K562 (cell line): Measurements from ENCODE around the gene MBNL2. TPM values are rescaled to one million over a fixed set of nuclear protein-coding genes. Genes with fewer than 3 reads are reported as not detected.
A peak's percentile ranks its signal among the peaks of the same experiment; 100 is the strongest.

Experiments
- AFF4 ChIP-seq: sonication (generic); formaldehyde crosslinking; IDR thresholded peaks from 2 replicates; pipeline ENCODE4 v1.8.0; 2023; ENCODE audit warnings: mild to moderate bottlenecking, missing genetic modification reagents
- BHLHE40 ChIP-seq: IDR thresholded peaks from 2 replicates; pipeline ENCODE4 v1.6.1; 2011; ENCODE audit warnings: low read length, improper control_type of control experiment
- CREBBP ChIP-seq: IDR thresholded peaks from one replicate; pipeline ENCODE4 v1.6.1; 2012; ENCODE audit warnings: low read depth, mild to moderate bottlenecking, control low read depth, inconsistent platforms, low read length
- DMBX1 ChIP-seq: fragments of 250-450 bp; sonication (Bioruptor Pico); IDR thresholded peaks from 2 replicates; pipeline ENCODE4 v1.8.0; 2022; ENCODE audit warnings: inconsistent platforms, mild to moderate bottlenecking, moderate library complexity, borderline replicate concordance
- ELK1 ChIP-seq: sonication (generic); formaldehyde crosslinking; IDR thresholded peaks from 2 replicates; pipeline ENCODE4 v1.8.1; 2022; ENCODE audit warnings: missing genetic modification reagents
- FOXJ2 ChIP-seq: fragments of 200-800 bp; sonication (Bioruptor generic); IDR thresholded peaks from 2 replicates; pipeline ENCODE4 v1.6.1; 2016; ENCODE audit warnings: missing genetic modification characterization, missing compliant biosample characterization
- RB1 ChIP-seq: fragments of 450-650 bp; IDR thresholded peaks from 2 replicates; pipeline ENCODE4 v1.6.1; 2017; ENCODE audit warnings: low read depth, mild to moderate bottlenecking
- SIN3A ChIP-seq, 2 experiments: fragments of 150-350 bp in 1 of 2; IDR thresholded peaks; 2 replicates each; pipeline ENCODE4 v1.6.1; 2011 to 2016; ENCODE audit warnings: borderline replicate concordance in 2 of 2, low read depth in 2 of 2, low read length in 2 of 2, mild to moderate bottlenecking in 2 of 2, moderate library complexity in 2 of 2; ENCODE audit not compliant: control insufficient read depth in 1 of 2
- SMARCC2 ChIP-seq: fragments of 450-650 bp; IDR thresholded peaks from 2 replicates; pipeline ENCODE4 v1.6.1; 2017; ENCODE audit warnings: antibody characterized with exemption, moderate library complexity, mild to moderate bottlenecking, low read depth
- TEAD4 ChIP-seq, 2 experiments: sonication (generic) in 1 of 2; formaldehyde crosslinking in 1 of 2; IDR thresholded peaks; 2 replicates each; pipeline versions ENCODE4 v1.6.1 to v1.8.0; 2012 to 2022; ENCODE audit warnings: borderline replicate concordance in 1 of 2, inconsistent platforms in 1 of 2, low read length in 1 of 2, mild to moderate bottlenecking in 1 of 2, missing genetic modification reagents in 1 of 2
- ZZZ3 ChIP-seq: fragments of 450-650 bp; IDR thresholded peaks from 2 replicates; pipeline ENCODE4 v1.6.1; 2016; ENCODE audit warnings: antibody characterized with exemption, mild to moderate bottlenecking, moderate library complexity
- polyA plus RNA-seq, 8 experiments: library from polyadenylated mRNA; depleted of rRNA in 4 of 8; stranded (reverse) in 5 of 8; unstranded in 3 of 8; fragments of >200 nt; fragmentation: Nextera tagmentation in 2 of 8; fragmentation: Illumina TruSeq in 1 of 8; extraction: Ambion mirVana in 2 of 8; extraction: Trizol in 1 of 8; gene quantifications; 2 replicates each; pipeline versions ENCODE4 v1.2.1 to v1.2.3, GENCODE V29; 2011 to 2014; ENCODE audit warnings: inconsistent platforms in 1 of 8, missing spikeins in 1 of 8
- total RNA-seq, 7 experiments: library from RNA; depleted of rRNA in 6 of 7; stranded (reverse); fragments of >200 nt in 6 of 7; fragmentation: Illumina TruSeq in 2 of 7; extraction: Trizol in 2 of 7; gene quantifications; 2 replicates each; pipeline versions ENCODE4 v1.2.1 to v1.2.3, GENCODE V29; 2011 to 2021; ENCODE audit warnings: low replicate concordance in 1 of 7

The MBNL2 gene
- total and polyA plus RNA-seq, 9 of the 15 experiments (the other 6 are each of a cell fraction or from before 2014, with no cell fraction given): 7.0 to 24.8 (median 13.8) TPM

GRCh38 chr13:97259798-97260714 lies 37.9 kb downstream of the MBNL2 start (continued):
- TF ChIP-seq AFF4 (CRISPR knock-in tag) (peak; percentile 75), RB1 (0 out of 2 replicates have a peak, but pooled peaks have one; percentile 45), SMARCC2 (peak; percentile 95), CREBBP (no peak), ZZZ3 (no peak), FOXJ2 (peak; percentile 95), SIN3A (IDR thresholded peaks at IDR 0.05; ENCODE audit: borderline replicate concordance in 2 of 2, control insufficient read depth in 1 of 2, low read depth in 2 of 2, low read length in 2 of 2) (no peak), DMBX1 (CRISPR knock-in tag) (0 out of 2 replicates have a peak, but pooled peaks have one; percentile 31), TEAD4 (IDR thresholded peaks at IDR 0.05; ENCODE audit: low read length) (peak; percentile 94), TEAD4 (CRISPR knock-in tag; IDR thresholded peaks at IDR 0.05; ENCODE audit: borderline replicate concordance) (no peak), BHLHE40 (peak; percentile 69; the same call in 1 of the 2 replicates), ELK1 (CRISPR knock-in tag) (no peak)
- TF ChIP-seq, all 486 proteins: peak for 159
